ENCODE measurements around the gene STEAP1.

Gene STEAP1

DNA sequence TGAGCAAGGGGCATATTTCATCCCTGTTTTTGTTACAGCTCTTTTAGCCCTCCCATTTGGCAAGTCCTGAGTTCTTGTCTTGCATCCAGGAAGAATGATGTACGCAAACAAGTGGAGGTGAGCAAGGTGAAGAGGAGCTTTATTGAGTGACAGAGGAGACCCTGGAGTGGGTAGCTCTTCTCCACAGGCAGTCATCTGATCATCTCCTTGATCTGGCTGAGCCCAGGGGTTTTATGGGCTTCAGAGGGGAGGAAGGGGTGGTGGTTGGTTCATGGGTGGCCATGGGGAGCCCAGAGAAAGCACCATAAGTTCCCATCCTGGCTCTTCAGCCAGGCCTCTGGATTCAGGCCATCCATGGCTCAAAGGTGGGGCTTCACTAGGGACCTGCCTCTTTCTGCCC lies 21.9 kb downstream of the STEAP1 start:
- Histone ChIP-seq H3K4me1 (ENCODE audit: control insufficient read depth in 1 of 2, insufficient read depth in 1 of 2, low read depth in 1 of 2, low read length in 1 of 2) (no peaks in the 10 kb centered on the region), H3K9me3 (peaks cover 13% of the 10 kb centered on the region), H3K4me3 (ENCODE audit: low read depth in 1 of 2, low read length in 1 of 2) (no peak overlapping the region), H3K36me3 (no peaks in the 10 kb centered on the region), H3K27me3 (no peaks in the 10 kb centered on the region), H3K27ac (no peak overlapping the region)
- TF ChIP-seq, protein P1, sequence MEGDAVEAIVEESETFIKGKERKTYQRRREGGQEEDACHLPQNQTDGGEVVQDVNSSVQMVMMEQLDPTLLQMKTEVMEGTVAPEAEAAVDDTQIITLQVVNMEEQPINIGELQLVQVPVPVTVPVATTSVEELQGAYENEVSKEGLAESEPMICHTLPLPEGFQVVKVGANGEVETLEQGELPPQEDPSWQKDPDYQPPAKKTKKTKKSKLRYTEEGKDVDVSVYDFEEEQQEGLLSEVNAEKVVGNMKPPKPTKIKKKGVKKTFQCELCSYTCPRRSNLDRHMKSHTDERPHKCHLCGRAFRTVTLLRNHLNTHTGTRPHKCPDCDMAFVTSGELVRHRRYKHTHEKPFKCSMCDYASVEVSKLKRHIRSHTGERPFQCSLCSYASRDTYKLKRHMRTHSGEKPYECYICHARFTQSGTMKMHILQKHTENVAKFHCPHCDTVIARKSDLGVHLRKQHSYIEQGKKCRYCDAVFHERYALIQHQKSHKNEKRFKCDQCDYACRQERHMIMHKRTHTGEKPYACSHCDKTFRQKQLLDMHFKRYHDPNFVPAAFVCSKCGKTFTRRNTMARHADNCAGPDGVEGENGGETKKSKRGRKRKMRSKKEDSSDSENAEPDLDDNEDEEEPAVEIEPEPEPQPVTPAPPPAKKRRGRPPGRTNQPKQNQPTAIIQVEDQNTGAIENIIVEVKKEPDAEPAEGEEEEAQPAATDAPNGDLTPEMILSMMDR (IDR thresholded peaks at IDR 0.05) = no peak

DNA sequence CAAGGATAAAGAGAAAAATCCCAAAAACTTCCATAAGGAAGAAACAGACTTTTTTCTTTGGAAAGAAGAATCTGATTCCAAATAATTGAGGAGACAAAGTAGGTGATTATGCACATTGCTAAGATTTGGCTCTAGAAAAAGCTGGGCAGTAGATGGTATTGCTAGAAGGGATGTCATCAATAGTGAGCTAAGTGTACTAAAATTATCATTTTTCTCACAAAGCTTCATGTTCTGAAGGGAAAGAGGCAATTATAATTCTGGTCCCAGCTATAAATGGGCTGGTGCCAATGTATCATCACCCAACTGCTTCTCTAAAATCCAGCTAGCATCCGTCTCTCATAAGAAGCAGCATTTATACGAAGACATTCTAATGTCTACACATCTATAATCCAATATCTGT lies 23.9 kb downstream of the STEAP1 start:
- H3K27ac ChIP-seq = no peak overlapping the region
- H3K9me3 ChIP-seq = peaks cover 13% of the 10 kb centered on the region
- H3K4me3 ChIP-seq (ENCODE audit: low read depth in 1 of 2, low read length in 1 of 2) = no peak overlapping the region
- no peaks in the 10 kb centered on the region for H3K4me1 ChIP-seq (ENCODE audit: control insufficient read depth in 1 of 2, insufficient read depth in 1 of 2, low read depth in 1 of 2, low read length in 1 of 2)
- TF ChIP-seq, protein P1 (IDR thresholded peaks at IDR 0.05) = no peak
- no peaks in the 10 kb centered on the region for H3K36me3 ChIP-seq
- H3K27me3 ChIP-seq = no peaks in the 10 kb centered on the region

DNA sequence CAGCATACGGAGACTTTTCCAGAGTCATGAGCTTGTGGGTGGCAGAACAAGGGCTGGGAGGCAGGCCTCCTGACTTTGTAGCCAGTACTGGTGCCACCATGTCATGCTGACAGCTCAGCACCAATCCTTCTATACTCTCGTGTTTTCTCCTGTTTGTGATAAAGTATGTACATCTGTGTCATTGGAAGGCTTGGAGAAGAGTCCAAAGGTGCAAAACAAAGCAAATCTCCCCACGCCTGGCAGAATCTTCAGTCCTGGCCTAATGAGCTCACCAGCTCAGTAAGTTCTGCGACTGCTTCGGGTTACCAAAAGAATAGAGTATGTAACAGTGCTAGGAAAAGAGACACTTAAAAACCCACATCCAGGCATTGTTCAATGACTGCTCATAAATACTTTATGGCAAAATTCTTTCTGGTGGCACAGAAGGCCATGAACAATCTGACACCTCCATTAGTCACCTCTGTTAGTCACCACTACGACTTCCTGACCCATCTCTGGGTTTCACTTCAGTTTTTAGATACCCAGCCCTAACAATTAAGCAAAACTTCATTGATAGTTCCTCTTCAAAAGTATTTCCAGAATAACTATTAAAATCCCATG lies 24.5 kb downstream of the STEAP1 start:
- Histone ChIP-seq H3K9me3 (peaks cover 13% of the 10 kb centered on the region), H3K27me3 (no peaks in the 10 kb centered on the region), H3K4me3 (ENCODE audit: low read depth in 1 of 2, low read length in 1 of 2) (no peak overlapping the region), H3K4me1 (ENCODE audit: control insufficient read depth in 1 of 2, insufficient read depth in 1 of 2, low read depth in 1 of 2, low read length in 1 of 2) (no peaks in the 10 kb centered on the region), H3K36me3 (no peaks in the 10 kb centered on the region), H3K27ac (no peak overlapping the region)
- TF ChIP-seq, protein P1 (IDR thresholded peaks at IDR 0.05) = no peak

DNA sequence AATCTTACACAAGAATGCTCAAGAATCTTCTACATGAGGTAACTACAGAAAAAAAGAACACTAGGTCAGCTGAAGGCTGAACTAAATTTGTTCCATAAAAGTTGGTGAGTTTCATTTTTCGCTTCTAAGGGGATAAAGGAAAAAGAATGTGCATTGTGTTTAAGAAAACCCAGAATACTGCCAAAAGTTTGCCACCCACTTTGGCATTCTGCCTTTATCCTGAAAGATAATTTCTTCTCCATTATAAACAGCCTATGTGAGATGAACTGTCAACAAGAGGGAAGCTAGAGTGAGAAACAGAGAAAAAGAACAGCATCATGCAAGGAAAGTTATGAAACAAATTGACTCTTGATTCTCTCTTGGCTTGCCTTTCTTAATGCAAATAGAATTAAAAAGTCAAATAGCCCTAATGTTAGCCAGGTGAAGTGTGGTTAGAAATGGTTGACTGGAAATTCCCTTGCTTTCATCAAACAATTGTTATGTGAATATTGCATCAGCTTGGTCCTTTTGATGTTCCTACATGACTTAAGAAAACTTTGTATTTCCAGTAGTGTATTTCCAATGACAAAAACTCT lies 25.8 kb downstream of the STEAP1 start:
- H3K4me3 ChIP-seq (ENCODE audit: low read depth in 1 of 2, low read length in 1 of 2) = no peak overlapping the region
- TF ChIP-seq, protein P1 (IDR thresholded peaks at IDR 0.05) = no peak
- H3K4me1 ChIP-seq (ENCODE audit: control insufficient read depth in 1 of 2, insufficient read depth in 1 of 2, low read depth in 1 of 2, low read length in 1 of 2) = no peaks in the 10 kb centered on the region
- no peaks in the 10 kb centered on the region for H3K27me3 ChIP-seq
- no peaks in the 10 kb centered on the region for H3K36me3 ChIP-seq
- H3K9me3 ChIP-seq = peaks cover 13% of the 10 kb centered on the region
- no peak overlapping the region for H3K27ac ChIP-seq

DNA sequence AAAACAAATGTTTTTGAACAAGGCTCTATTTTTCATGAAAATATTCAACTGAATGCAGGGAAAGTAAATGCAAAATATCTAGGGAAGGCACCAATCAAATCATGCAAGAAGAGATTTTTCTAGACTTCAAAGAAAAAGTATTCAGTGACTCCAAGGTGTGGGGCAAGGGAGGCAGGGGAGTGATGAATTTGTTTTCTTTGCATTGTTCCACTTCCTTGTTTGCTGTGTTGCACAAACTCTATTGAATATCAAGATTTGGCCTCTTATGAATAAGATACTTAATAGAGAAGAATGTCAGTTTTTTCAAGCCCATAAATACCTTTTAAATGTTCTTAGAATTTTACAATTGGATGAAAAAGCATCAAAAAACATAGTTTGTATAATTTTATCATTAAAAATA lies 26.4 kb downstream of the STEAP1 start:
- no peaks in the 10 kb centered on the region for H3K4me1 ChIP-seq (ENCODE audit: control insufficient read depth in 1 of 2, insufficient read depth in 1 of 2, low read depth in 1 of 2, low read length in 1 of 2)
- no peaks in the 10 kb centered on the region for H3K27me3 ChIP-seq
- no peak overlapping the region for H3K4me3 ChIP-seq (ENCODE audit: low read depth in 1 of 2, low read length in 1 of 2)
- no peaks in the 10 kb centered on the region for H3K36me3 ChIP-seq
- peaks cover 11% of the 10 kb centered on the region for H3K9me3 ChIP-seq
- TF ChIP-seq, protein P1 (IDR thresholded peaks at IDR 0.05) = no peak
- H3K27ac ChIP-seq = no peak overlapping the region

All from neutrophil (primary cell).